KG1 (cell line): ENCODE results near the gene ZNF282.
"Not testable (repeated sequence)": the region's sequence is repeated elsewhere in the genome, so short reads cannot be mapped to it uniquely, and the experiment has no call there.

ENCODE experiments used
- DNase-seq: peaks from one replicate; lab custom pipeline; 2025; lab: John Stamatoyannopoulos, UW

ZNF282 gene

GRCh38 chr7:149256568-149256967 lies 61.2 kb downstream of the ZNF282 start:
- DNase-seq: no peak

GRCh38 chr7:149257146-149257545 lies 61.8 kb downstream of the ZNF282 start:
- no peak for DNase-seq

- DNase-seq: no peak
Observed at GRCh38 chr7:149261316-149261828, 66.0 kb downstream of the ZNF282 start.

GRCh38 chr7:149261829-149262617 lies 66.7 kb downstream of the ZNF282 start, which contains the start of gene ZNF783:
Gene ZNF783 (plus strand): TSS chr7:149262196. CDS start chr7:149262334, 138 bp downstream.
- DNase-seq: peak; percentile 20

- no peak for DNase-seq
Observed at GRCh38 chr7:149266451-149266850, 71.1 kb downstream of the ZNF282 start.

GRCh38 chr7:149267733-149268132 lies 72.4 kb downstream of the ZNF282 start:
- DNase-seq: no peak

GRCh38 chr7:149274424-149274823 lies 79.1 kb downstream of the ZNF282 start:
- not testable (repeated sequence) for DNase-seq
